Activated T-helper 1 cell treated with anti-CD3 and anti-CD28 coated beads, Interleukin-2, amount 50 U/mL, for 16 hours (primary cell): ENCODE results near the gene MYLK.

Experiments used
- DNase-seq, 2 donors: peaks; one replicate each; pipeline ENCODE4 v3.0.0-alpha.2; 2020; ENCODE audit warnings: low read depth in 1 of 2, low spot score in 1 of 2

The MYLK gene

GRCh38 chr3:123653221-123653682 is 230.9 kb downstream of the MYLK start:
- no peak for DNase-seq

GRCh38 chr3:123652342-123652984 is 231.7 kb downstream of the MYLK start:
- no peak for DNase-seq

- DNase-seq = no peak
These were observed 232.4 kb downstream of the MYLK start for GRCh38 chr3:123651449-123652341.

GRCh38 chr3:123650101-123650500 is 234.0 kb downstream of the MYLK start:
- DNase-seq = no peak

GRCh38 chr3:123648696-123649405 is 235.3 kb downstream of the MYLK start:
- DNase-seq = no peak

- no peak for DNase-seq
These were observed 239.8 kb downstream of the MYLK start for GRCh38 chr3:123644358-123644757.

GRCh38 chr3:123642957-123643330 is 241.2 kb downstream of the MYLK start:
- DNase-seq = no peak

GRCh38 chr3:123642182-123642956 is 241.8 kb downstream of the MYLK start:
- DNase-seq = peak in 1 of 2 donors; percentile 7

- no peak for DNase-seq
These were observed 242.6 kb downstream of the MYLK start for GRCh38 chr3:123641505-123641904.

GRCh38 chr3:123640740-123641462 is 243.2 kb downstream of the MYLK start:
- no peak for DNase-seq

- DNase-seq = no peak
These were observed 243.8 kb downstream of the MYLK start for GRCh38 chr3:123640311-123640710.

GRCh38 chr3:123638936-123639689 is 245.0 kb downstream of the MYLK start:
- DNase-seq = no peak

GRCh38 chr3:123637841-123638240 is 246.3 kb downstream of the MYLK start:
- DNase-seq = no peak

GRCh38 chr3:123637131-123637530 is 247.0 kb downstream of the MYLK start:
- no peak for DNase-seq

GRCh38 chr3:123636431-123636841 is 247.7 kb downstream of the MYLK start:
- DNase-seq = no peak

GRCh38 chr3:123635717-123636116 is 248.4 kb downstream of the MYLK start:
- no peak for DNase-seq

- no peak for DNase-seq
These were observed 248.9 kb downstream of the MYLK start for GRCh38 chr3:123635217-123635616.

- no peak for DNase-seq
These were observed 249.7 kb downstream of the MYLK start for GRCh38 chr3:123634149-123635051.

- DNase-seq = no peak
These were observed 250.6 kb downstream of the MYLK start for GRCh38 chr3:123633530-123633929.
